ENCODE data around the gene MTRF1L.

DNA sequence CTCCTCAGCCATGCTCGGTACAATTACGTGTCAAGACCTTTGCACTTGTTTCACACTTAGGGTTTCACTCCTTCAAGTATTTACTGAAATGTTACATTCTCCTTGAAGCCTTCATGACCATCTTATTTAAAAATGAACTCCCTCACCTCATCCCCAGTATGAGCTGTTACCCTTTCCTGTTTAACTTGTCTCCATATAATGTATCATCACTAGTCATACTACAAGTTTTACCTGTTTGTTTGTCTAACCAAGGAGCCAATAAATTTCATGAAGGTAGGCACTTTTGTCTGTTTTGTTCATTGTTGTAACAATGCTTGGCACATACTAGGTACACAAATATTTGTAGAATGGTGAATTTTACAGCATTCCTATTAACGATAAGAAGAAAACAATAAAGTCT is 46.1 kb upstream of the MTRF1L start:
- no peak for TF ChIP-seq EZH2 (IDR thresholded peaks at IDR 0.05; ENCODE audit: low read length)
- TF ChIP-seq, protein P1, sequence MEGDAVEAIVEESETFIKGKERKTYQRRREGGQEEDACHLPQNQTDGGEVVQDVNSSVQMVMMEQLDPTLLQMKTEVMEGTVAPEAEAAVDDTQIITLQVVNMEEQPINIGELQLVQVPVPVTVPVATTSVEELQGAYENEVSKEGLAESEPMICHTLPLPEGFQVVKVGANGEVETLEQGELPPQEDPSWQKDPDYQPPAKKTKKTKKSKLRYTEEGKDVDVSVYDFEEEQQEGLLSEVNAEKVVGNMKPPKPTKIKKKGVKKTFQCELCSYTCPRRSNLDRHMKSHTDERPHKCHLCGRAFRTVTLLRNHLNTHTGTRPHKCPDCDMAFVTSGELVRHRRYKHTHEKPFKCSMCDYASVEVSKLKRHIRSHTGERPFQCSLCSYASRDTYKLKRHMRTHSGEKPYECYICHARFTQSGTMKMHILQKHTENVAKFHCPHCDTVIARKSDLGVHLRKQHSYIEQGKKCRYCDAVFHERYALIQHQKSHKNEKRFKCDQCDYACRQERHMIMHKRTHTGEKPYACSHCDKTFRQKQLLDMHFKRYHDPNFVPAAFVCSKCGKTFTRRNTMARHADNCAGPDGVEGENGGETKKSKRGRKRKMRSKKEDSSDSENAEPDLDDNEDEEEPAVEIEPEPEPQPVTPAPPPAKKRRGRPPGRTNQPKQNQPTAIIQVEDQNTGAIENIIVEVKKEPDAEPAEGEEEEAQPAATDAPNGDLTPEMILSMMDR (optimal IDR thresholded peaks at IDR 0.05 in 1 of 3, IDR thresholded peaks at IDR 0.05 in 1 of 3, conservative IDR thresholded peaks at IDR 0.05 in 1 of 3; ENCODE audit: extremely low read depth in 1 of 3, insufficient read depth in 2 of 3, low read length in 3 of 3): no peak

All from keratinocyte (primary cell).